Heart left ventricle (tissue), 16 donors: ENCODE measurements around the gene SYK. TPM values are rescaled to one million over a fixed set of nuclear protein-coding genes. Genes with fewer than 3 reads are reported as not detected.

ENCODE experiments used
- ATAC-seq, 4 donors: fragments of 200-7000 bp; cut with Tn5 transposase; one replicate each; pipeline ENCODE4 v1.9.1; 2020 to 2022; ENCODE audit warnings: moderate library complexity in 4 of 4, mild to moderate bottlenecking in 3 of 4, moderate number of reproducible peaks in 1 of 4
- DNase-seq, 5 donors: peaks; one replicate each; pipeline ENCODE4 v3.0.0-alpha.2; 2020
- H3K27ac ChIP-seq, 12 donors: fragments of 200-600 bp; sonication (generic) in 4 of 12; one replicate each; pipeline versions ENCODE4 v1.5.0 to v1.8.0; 2016 to 2022; ENCODE audit warnings: mild to moderate bottlenecking in 2 of 12
- H3K27me3 ChIP-seq, 9 donors: fragments of 200-600 bp; sonication (generic) in 2 of 9; one replicate each; pipeline versions ENCODE4 v1.5.1 to v1.8.0; 2016 to 2022; ENCODE audit warnings: mild to moderate bottlenecking in 3 of 9
- H3K36me3 ChIP-seq, 9 donors: fragments of 200-600 bp; sonication (generic) in 2 of 9; one replicate each; pipeline versions ENCODE4 v1.5.0 to v1.8.0; 2018 to 2022; ENCODE audit warnings: mild to moderate bottlenecking in 2 of 9
- H3K4me1 ChIP-seq, 12 donors: fragments of 200-600 bp; sonication (generic) in 4 of 12; one replicate each; pipeline versions ENCODE4 v1.5.0 to v1.8.0; 2016 to 2022; ENCODE audit warnings: mild to moderate bottlenecking in 3 of 12
- H3K4me3 ChIP-seq, 12 donors: fragments of 200-600 bp; sonication (generic) in 4 of 12; one replicate each; pipeline versions ENCODE4 v1.5.0 to v1.8.0; 2017 to 2022; ENCODE audit warnings: mild to moderate bottlenecking in 9 of 12, moderate library complexity in 4 of 12
- H3K9me3 ChIP-seq, 12 donors: fragments of 200-600 bp; sonication (generic) in 4 of 12; one replicate each; pipeline versions ENCODE4 v1.5.0 to v1.8.0; 2016 to 2022; ENCODE audit warnings: mild to moderate bottlenecking in 1 of 12
- CTCF ChIP-seq, 12 donors: fragments of 200-600 bp; sonication (generic) in 4 of 12; IDR thresholded peaks; one replicate each; pipeline versions ENCODE4 v1.5.0 to v1.8.0; 2018 to 2022; ENCODE audit warnings: antibody characterized with exemption in 12 of 12, mild to moderate bottlenecking in 5 of 12
- POLR2A ChIP-seq, 2 donors: fragments of 450-650 bp; IDR thresholded peaks; one replicate each; pipeline ENCODE4 v1.6.1; 2017; ENCODE audit warnings: antibody characterized with exemption in 2 of 2, mild to moderate bottlenecking in 2 of 2, moderate library complexity in 2 of 2
- WGBS, 4 donors: extraction: QIAGEN DNeasy Blood & Tissue Kit in 2 of 4; methylation state at CpG; one replicate each; pipeline versions ENCODE4 v1.1.5 to v1.1.7; 2013 to 2018; 5-methylcytosine and 5-hydroxymethylcytosine counted together
- intact Hi-C, 10 donors: fragments of 100-400 bp; cut with DNase I; formaldehyde crosslinking; loops; one replicate each; pipeline versions ENCODE4 v1.11.1 to v1.14.2; 2022
- polyA plus RNA-seq, 2 donors: library from polyadenylated mRNA; stranded (reverse); fragments of 200-250 nt; gene quantifications; one replicate each; pipeline ENCODE4 v1.2.3, GENCODE V29; 2013
- total RNA-seq, 9 donors: library from RNA; depleted of rRNA in 2 of 9; stranded (reverse); fragments of >200 nt in 2 of 9; fragmentation: NEBNext Ultra II Directional in 3 of 9; extraction: Animal tissue kit (Norgen Biotek cat#: 25700) in 3 of 9; gene quantifications; one replicate each; pipeline versions ENCODE4 v1.1.0 to v1.2.4, GENCODE V29; 2016 to 2023
- donor health status: ischemic (EF 13 %, LVEDD 7.1; RV severe dilation, severe dysfunction).
- donor health status: healthy with polysubstance abuse.
- donor health status: DM: no; HTN: yes; CAD: no.
- donor health status: DM: no; HTN: no; CAD: no.
- donor health status: ischemic (EF 25% LVEDD 6.9; RV normal size, moderate dysfunction).
- donor health status: ischemic (EF 25% LVEDD 5.7; RV mildly dilated, moderate dysfunction).
- donor health status: healthy.
- donor health status: DM: yes; HTN: yes; CAD: no.
- donor health status: ischemic (EF 35%, LVEDD 5.7; RV mildly dilated, moderate dysfunction).
- donor health status: nonischemic (EF 11% LVEDD 7.7; RV severe dilation, severe dysfunction).
- donor health status: DM: yes; HTN: yes; CAD: no.
- donor health status: PGD.
- donor health status: ischemic (EF 29% LVEDD 5.4; RV normal size, mild dysfunction).
- donor health status: nonischemic (EF 23%, LVEDD 6.1; RV moderate dilation, normal function).

Gene SYK
- total and polyA plus RNA-seq, 11 donors, result 0.53 to 41.3 (median 2.4) TPM

GRCh38 chr9:90907056-90907445, 105.4 kb downstream of the SYK start:
- Histone ChIP-seq H3K4me3 (no peak overlapping the region), H3K4me1 (no peaks in the 10 kb centered on the region), H3K27me3 (no peaks in the 10 kb centered on the region), H3K9me3 (no peaks in the 10 kb centered on the region), H3K27ac (no peak overlapping the region), H3K36me3 (no peaks in the 10 kb centered on the region)
- TF ChIP-seq POLR2A (IDR thresholded peaks at IDR 0.05), result no peak
- no peak for TF ChIP-seq CTCF (IDR thresholded peaks at IDR 0.05)
- WGBS, 4 donors, result 80 to 88% (median 82%) methylated on average over 10 of the region's 10 CpGs
- no peak for DNase-seq
- intact Hi-C loops, result no loop called here
- no peak for ATAC-seq

GRCh38 chr9:90907790-90908189, 106.2 kb downstream of the SYK start:
- H3K27me3 ChIP-seq, result no peaks in the 10 kb centered on the region
- no peaks in the 10 kb centered on the region for H3K4me1 ChIP-seq
- ATAC-seq, result no peak
- H3K9me3 ChIP-seq, result no peaks in the 10 kb centered on the region
- no peak overlapping the region for H3K27ac ChIP-seq
- no peak overlapping the region for H3K4me3 ChIP-seq
- 82 to 91% (median 83%) methylated on average over 4 of the region's 4 CpGs for WGBS, 4 donors
- intact Hi-C loops, result no loop called here
- TF ChIP-seq POLR2A (IDR thresholded peaks at IDR 0.05) (no peak), CTCF (IDR thresholded peaks at IDR 0.05) (no peak)
- H3K36me3 ChIP-seq, result no peaks in the 10 kb centered on the region
- no peak for DNase-seq

DNA sequence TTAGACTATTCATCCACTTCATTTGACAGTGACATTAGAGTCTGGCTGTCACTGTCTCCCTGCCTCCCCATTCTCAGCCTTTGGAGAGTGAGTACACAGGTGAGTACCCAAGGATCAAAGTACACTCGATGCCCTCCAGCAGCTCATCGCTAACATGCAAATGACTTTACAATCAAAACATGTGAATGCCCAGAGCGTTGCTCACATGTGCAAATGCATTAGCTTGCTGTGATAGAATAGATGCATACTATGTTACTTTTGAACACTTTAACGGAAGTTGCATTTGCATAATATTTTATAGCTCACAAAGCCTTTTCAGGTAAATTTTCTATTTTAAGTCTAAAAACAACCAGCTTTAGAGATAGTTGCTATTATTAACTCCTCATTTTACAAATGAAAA, 107.6 kb downstream of the SYK start:
- no peak overlapping the region for H3K4me3 ChIP-seq
- DNase-seq, result no peak
- intact Hi-C loops, result no loop called here

GRCh38 chr9:90909747-90910283, 108.2 kb downstream of the SYK start:
- Histone ChIP-seq H3K27ac (no peak overlapping the region), H3K9me3 (no peaks in the 10 kb centered on the region), H3K36me3 (no peaks in the 10 kb centered on the region), H3K27me3 (peaks cover 0 to 7% (median 0%) of the 10 kb centered on the region in 9 donors), H3K4me3 (no peak overlapping the region), H3K4me1 (no peaks in the 10 kb centered on the region)
- ATAC-seq (no peak), DNase-seq (no peak)
- TF ChIP-seq POLR2A (IDR thresholded peaks at IDR 0.05) (no peak), CTCF (IDR thresholded peaks at IDR 0.05) (no peak)
- WGBS, 4 donors, result 77 to 97% (median 94%) methylated on average over 3 of the region's 3 CpGs
- intact Hi-C loops, result loop anchor here in 7 of 10 donors (5.0 to 10.0 kb wide), 5 partner anchors 455 to 815 kb away; partner anchors contain the start of gene AUH (in 1 of the 7)

More for the DNA sequence above, 107.6 kb downstream of the SYK start:
- Histone ChIP-seq H3K27me3 (peaks cover 0 to 5% (median 0%) of the 10 kb centered on the region in 9 donors), H3K27ac (no peak overlapping the region), H3K4me1 (no peaks in the 10 kb centered on the region), H3K9me3 (no peaks in the 10 kb centered on the region), H3K36me3 (no peaks in the 10 kb centered on the region)
- no peak for TF ChIP-seq CTCF (IDR thresholded peaks at IDR 0.05)
- TF ChIP-seq POLR2A (IDR thresholded peaks at IDR 0.05), result no peak
- WGBS, 4 donors, result 88 to 95% (median 92%) methylated on average over 4 of the region's 4 CpGs
- no peak for ATAC-seq
